22Rv1 (cell line): ENCODE data around the gene CFAP107.
"Not testable (repeated sequence)": the region's sequence is repeated elsewhere in the genome, so short reads cannot be mapped to it uniquely, and the experiment has no call there.

Experiments
- H3K27ac ChIP-seq: fragments of 450-650 bp; 2 replicates; pipeline ENCODE4 v1.5.1; 2017
- ZFX ChIP-seq: fragments of 450-650 bp; IDR thresholded peaks from 2 replicates; pipeline ENCODE4 v1.6.1; 2017; ENCODE audit warnings: antibody characterized with exemption, borderline replicate concordance
- TF ChIP-seq, protein P1 (sequence below): fragments of 450-650 bp; IDR thresholded peaks from 2 replicates; pipeline ENCODE4 v1.5.1; 2017; ENCODE audit warnings: mild to moderate bottlenecking

Gene CFAP107

DNA sequence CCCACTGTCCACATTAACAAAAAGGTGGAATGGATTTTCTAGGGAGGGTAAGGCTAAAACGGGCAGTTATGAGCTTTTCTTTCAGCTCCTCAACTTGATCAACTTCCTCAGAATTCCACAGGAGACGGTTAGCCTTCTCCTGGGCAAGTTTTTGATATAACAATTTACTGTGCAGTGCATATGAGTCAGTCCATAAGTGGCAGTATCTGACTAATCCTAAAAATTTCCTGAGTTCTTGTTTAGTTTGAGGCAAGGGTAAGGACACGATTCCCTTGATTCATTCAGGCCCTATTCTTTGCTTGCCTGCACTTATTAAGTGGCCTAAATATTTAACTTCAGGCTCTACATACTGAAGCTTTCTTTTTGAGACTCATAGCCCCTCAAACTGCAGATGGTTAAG, 36.3 kb upstream of the CFAP107 start:
- H3K27ac ChIP-seq, result no peak overlapping the region
- TF ChIP-seq, protein P1, sequence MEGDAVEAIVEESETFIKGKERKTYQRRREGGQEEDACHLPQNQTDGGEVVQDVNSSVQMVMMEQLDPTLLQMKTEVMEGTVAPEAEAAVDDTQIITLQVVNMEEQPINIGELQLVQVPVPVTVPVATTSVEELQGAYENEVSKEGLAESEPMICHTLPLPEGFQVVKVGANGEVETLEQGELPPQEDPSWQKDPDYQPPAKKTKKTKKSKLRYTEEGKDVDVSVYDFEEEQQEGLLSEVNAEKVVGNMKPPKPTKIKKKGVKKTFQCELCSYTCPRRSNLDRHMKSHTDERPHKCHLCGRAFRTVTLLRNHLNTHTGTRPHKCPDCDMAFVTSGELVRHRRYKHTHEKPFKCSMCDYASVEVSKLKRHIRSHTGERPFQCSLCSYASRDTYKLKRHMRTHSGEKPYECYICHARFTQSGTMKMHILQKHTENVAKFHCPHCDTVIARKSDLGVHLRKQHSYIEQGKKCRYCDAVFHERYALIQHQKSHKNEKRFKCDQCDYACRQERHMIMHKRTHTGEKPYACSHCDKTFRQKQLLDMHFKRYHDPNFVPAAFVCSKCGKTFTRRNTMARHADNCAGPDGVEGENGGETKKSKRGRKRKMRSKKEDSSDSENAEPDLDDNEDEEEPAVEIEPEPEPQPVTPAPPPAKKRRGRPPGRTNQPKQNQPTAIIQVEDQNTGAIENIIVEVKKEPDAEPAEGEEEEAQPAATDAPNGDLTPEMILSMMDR, result no peak
- no peak for TF ChIP-seq ZFX

DNA sequence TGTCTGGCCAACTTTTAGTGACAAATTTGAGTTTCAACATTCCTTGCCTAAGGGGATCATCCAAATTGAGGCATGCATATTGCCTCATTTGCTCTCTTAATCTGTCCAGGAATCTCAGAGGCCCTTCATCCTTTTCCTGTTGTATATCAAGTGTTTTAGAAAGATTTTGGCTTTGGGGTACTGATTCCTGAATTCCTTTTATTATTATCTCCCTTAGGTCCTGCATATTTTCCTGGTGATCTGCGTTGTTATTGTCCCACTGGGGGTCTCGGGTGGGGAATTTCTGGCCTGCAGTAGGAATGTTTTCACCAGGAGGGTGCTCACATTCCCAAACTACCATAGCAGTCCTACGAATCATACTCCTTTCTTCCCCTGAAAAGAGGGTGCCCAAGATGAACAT, 34.5 kb upstream of the CFAP107 start:
- H3K27ac ChIP-seq, result no peak overlapping the region
- TF ChIP-seq, protein P1, result no peak
- no peak for TF ChIP-seq ZFX

DNA sequence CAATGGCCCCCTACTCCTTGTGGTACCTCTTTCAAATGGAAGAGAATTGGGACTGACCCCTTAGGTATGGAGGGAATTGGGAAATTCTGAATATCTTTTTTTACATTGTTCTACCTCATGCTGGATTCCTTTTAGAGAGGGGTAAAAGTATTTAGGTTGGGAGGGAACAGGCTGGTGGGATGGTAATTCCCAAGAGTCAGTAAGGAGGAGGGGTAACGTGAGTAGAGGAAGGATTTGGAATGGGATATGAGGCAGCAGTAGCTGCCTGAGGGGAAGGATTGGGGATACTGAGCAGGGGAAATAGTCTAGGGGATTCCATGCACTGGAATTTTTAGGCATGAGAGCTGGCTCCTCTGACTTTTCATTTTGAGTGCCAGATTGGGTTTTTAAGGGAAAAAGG, 33.9 kb upstream of the CFAP107 start:
- TF ChIP-seq, protein P1, result no peak
- TF ChIP-seq ZFX, result no peak

DNA sequence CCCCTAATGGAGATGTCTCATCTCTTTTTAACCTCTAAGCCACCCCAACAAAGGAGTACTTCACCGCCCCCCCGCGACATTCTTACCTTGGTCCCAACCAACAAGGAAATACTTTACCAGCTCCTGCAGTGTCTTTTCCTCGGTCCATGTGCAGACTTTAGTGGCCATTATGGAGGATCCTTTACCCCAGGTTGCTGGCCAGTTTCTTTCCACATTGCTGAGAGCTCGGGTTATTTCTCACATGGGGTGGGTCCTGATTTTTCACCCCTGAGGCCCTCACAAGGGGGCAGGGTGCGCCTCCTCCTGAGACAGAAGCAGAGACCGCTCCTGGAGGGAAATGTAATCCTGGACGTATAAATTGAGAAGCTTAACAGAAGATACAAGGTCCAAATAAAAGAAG, 33.1 kb upstream of the CFAP107 start:
- no peak for TF ChIP-seq ZFX
- TF ChIP-seq, protein P1, result no peak
- H3K27ac ChIP-seq, result no peak overlapping the region

More for the DNA sequence above, 33.9 kb upstream of the CFAP107 start:
- no peak overlapping the region for H3K27ac ChIP-seq

DNA sequence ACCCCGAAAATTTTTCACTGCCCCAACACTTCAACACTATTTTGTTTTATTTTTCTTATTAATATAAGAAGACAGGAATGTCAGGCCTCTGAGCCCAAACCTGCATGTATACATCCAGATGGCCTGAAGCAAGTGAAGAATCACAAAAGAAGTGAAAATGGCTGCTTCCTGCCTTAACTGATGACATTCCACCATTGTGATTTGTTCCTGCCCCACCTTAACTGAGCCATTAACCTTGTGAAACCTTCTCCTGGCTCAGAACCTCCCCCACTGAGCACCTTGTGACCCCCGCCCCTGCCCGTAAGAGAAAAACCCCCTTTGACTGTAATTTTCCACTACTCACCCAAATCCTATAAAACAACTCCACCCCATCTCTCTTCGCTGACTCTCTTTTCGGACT, 32.3 kb upstream of the CFAP107 start:
- not testable (repeated sequence) for H3K27ac ChIP-seq

DNA sequence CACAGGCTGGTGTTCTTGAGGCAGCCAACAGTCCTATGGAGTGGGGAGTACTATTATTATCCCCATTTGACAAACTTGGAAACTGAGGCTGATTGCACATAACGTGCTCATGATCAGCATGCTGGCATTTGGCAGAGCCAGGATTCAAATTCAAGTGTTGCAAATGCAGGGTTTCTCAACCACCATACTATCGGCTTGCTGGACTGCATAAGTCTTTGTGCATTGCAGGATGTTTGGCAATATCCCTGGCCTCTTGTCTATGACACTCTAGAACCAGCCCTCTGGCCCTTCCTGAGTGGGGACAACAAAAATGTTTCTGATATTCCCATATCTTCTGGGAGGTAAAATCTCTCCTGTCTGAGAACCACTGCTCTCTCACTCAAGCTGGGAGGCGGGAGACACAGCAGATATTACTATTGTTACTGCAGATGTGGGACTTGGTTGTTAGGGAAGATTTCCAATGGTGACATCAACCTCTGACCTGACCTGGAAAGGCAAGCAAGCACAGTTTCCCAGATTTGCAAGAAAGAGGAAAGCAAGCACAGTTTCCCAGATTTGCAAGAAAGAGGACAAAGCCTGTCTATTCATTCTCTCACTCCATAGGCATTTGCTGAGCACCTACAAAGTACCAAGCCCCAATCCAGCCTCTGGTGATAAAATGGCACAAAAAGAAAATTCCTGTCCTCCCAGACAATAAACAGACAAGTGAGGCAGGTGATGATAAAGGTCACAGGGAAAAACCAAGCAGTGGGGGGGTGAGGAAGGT, 31.1 kb upstream of the CFAP107 start:
- TF ChIP-seq, protein P1, result no peak
- TF ChIP-seq ZFX, result no peak
- no peak overlapping the region for H3K27ac ChIP-seq

DNA sequence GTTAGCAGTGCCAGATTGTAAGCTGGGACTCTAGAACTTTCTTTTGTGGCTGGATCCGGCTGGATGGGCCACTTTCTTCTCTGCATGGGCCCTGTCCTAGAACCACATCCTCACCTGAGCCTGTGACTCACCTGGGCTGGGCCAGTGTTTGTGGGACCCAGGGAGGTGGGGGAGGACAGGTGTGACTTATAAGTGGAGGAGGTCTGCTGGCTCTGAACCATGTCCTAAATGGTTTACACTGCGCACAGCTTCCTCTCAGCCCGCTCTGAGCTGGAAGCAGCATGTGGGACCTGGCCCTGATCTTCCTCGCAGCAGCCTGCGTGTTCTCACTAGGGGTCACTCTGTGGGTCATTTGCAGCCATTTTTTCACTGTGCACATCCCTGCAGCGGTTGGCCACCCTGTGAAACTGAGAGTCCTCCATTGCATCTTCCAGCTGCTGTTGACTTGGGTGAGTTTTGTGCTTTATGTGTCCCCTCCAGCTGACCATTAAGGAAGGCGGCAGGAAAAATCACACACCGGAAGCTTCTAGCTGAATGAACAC, 30.0 kb upstream of the CFAP107 start, which contains the start of gene AADACL3:
Gene AADACL3, plus strand, starts transcription at position 215 of the 542 bp plus-strand sequence. Its CDS starts 67 bp downstream, at position 282.
- no peak within 1 kb of the TSS for H3K27ac ChIP-seq
- TF ChIP-seq, protein P1, result no peak
- no peak for TF ChIP-seq ZFX
